Gastrocnemius medialis (tissue), 4 donors: ENCODE results near the gene FARS2.

ENCODE experiments used
- CTCF ChIP-seq, 5 experiments: fragments of 450-650 bp in 3 of 5; fragments of 200-600 bp in 2 of 5; sonication (generic) in 2 of 5; IDR thresholded peaks in 4 of 5; conservative IDR thresholded peaks in 1 of 5; 1 replicate in 4 of 5; 2 replicates in 1 of 5; pipeline ENCODE4 v1.5.1; 2016 to 2019; ENCODE audit warnings: antibody characterized with exemption in 5 of 5, mild to moderate bottlenecking in 3 of 5, moderate library complexity in 3 of 5
- POLR2A ChIP-seq, 2 donors: fragments of 450-650 bp; IDR thresholded peaks; one replicate each; pipeline ENCODE4 v1.6.1; 2017; ENCODE audit warnings: antibody characterized with exemption in 2 of 2, mild to moderate bottlenecking in 2 of 2, moderate library complexity in 2 of 2

- TF ChIP-seq CTCF (IDR thresholded peaks at IDR 0.05 in 4 of 5, conservative IDR thresholded peaks at IDR 0.05 in 1 of 5): no peak
- TF ChIP-seq POLR2A (IDR thresholded peaks at IDR 0.05): no peak
These were observed 10.9 kb upstream of the FARS2 start for GRCh38 chr6:5250451-5250850.
